Measurements from ENCODE around the gene CELSR1.
A peak's percentile ranks its signal among the peaks of the same experiment; 100 is the strongest.

The CELSR1 gene

DNA sequence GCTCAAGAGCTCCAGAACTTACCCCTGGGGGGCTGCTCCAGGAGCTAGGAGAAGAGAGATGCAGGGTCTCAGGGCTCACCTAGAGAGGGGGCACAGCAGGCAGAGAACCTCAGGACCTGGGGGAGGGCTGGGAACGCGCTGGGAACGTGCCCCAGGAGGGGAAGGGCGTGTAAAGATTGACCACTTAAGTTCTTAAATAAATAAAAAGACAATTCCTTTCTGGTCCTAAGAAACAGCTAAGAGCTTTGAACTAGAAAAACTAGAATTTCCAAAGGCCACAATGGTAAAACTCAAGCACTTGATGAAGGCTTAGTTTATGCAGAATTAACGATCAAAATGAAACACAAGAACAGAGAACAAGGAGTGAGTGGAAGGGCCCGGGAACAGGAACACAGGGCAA is 89.1 kb downstream of the CELSR1 start:
- no peak for DNase-seq (ENCODE audit: low read depth in 2 of 2)

DNA sequence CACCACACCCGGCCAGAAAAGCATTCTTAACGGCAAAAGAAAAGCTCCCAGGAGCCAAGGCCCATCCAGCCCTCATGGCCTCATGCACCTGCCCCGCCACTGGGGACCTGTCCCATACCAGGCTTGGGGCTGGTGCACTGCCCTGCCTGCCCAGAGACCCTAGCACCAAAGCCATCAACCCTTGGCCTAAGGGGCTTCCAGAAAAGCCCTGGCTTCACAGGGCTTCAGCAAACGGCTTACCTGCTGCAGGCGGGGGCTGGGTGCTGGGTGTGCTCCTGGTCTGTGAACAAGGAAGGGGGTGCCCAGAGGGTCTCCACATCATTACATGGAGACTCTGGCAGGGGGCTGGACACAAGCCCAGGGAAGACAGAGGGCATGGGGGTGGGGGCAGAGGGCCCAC is 89.5 kb downstream of the CELSR1 start:
- DNase-seq (ENCODE audit: low read depth in 2 of 2) = no peak

DNA sequence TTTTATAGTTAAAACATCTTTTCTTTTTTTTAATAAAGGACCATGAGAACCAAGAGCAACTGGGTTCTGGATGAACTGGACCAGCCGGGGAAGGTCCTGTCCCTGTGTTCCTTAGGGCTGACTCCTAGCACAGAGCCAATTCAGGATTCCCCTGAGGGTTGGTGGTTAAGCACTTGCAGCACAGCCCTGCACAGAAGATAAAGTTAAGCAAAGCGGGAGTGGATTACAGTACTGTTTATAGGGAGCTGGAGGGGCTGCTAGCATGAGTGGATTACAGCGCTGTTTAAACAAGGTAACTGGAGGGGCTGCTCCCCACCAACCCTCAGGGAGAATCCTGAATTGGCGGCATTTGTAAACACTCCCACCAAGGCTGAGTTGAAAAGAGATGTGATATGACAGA is 90.6 kb downstream of the CELSR1 start:
- no peak for DNase-seq (ENCODE audit: low read depth in 2 of 2)

DNA sequence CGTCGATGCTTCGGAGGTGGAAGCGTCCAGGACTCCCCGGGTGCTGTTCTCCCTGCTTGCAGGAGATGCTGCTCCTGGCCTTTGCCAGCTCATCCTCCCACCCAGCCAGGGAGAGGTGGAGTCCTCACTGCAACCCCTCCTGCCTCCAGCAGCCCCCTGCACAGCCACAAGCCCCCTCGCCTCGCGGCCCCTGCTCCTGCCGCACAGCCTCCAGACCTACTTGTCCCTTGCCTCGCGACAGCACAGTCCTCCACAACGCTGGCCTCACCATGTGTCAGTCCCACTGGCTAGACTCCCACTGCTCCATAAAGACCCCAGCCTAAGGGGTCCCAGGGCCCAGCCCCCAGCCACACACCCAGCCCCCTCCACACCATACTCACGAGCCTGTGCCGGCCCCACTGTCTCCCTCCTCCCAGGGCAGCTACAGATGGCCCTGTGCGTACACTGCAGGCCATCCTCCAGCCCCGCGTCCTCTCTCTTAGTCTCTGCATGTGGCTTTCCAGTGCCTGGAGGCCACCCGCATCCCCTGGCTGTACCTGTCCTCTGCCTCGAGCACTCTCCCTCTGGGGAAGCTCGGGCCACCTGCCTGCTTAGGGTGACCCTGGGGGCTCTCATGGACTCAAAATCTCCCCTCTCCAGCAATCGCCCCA is 91.5 kb downstream of the CELSR1 start:
- DNase-seq (ENCODE audit: low read depth in 2 of 2) = no peak

DNA sequence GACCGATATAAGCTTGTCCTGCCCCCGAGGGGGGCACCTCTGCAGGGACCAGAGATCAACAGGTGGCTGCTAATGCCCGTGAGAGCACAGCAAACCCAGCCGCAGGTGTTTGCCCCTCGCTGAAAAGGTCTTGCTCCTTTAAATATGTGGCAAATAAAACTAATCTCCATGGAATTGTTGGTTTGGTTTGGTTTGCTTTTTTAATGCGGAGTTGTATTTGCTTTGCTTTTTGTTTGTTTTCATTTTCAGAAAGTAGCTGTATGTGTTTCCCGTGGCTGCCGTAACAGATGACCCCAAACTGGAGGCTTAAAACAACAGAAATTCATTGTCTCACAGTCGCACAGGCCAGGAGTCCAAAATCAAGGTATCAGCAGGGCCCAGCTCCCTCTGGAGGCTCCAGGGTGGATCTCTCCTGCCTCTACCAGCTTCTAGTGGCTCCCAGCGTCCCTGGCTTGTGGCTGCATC is 93.0 kb downstream of the CELSR1 start:
- DNase-seq (ENCODE audit: low read depth in 2 of 2) = no peak

DNA sequence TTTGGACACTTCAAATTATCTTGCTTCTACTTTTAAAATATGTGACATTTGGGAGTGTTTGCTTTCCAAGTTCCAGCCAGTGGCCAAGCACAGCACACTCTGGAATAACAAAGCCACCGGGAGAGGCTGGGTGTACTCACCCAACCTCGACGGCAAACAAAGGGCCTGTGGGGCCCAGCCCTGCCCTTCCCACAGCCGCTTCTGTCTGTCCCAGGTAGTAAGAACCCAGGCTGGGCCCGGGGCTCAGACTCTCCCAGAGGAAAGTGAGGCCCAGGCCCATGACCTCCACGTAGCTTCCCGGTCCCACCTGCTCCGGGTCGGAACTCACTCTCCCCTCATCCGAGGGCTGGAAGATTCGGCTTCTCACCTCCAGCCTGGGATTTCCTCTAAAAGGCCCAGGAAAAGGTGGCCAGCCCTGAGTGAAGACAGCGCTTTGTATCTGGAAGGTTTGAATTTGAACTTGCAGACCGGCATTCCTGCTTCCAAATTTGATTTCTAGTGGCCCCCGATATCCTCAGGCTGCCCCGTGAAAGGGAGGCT is 93.5 kb downstream of the CELSR1 start:
- DNase-seq (ENCODE audit: low read depth in 2 of 2) = no peak

DNA sequence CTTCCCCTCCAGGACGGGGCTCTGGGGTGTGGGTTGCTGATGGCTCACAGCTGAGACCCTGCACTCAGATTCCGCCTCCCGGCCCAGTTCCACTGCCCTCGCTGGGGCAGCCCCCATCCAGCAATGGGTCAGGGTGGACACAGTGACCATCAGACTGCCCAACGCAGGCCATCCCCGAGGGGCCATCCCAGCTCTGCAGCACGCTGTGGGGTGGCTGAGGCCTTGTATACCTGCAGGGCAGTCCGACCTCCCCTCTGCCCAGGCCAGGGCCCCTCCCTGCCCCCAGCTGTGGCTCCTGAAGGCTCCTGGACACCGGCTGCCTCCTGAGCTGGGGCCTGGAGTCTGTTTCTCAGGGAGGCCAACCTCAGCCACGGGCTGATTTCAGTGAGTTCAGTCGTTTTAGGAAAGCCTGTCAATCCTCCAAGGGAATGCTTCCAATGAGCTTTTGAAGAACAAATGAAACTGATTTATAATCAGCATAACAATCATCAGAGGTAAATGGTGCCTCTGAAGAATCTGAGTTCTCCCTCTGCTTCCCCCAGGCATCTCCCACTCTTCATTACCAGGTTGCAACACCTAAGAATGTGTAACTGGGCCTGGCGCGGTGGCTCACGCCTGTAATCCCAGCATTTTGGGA is 95.1 kb downstream of the CELSR1 start:
- no peak for DNase-seq (ENCODE audit: low read depth in 2 of 2)

DNA sequence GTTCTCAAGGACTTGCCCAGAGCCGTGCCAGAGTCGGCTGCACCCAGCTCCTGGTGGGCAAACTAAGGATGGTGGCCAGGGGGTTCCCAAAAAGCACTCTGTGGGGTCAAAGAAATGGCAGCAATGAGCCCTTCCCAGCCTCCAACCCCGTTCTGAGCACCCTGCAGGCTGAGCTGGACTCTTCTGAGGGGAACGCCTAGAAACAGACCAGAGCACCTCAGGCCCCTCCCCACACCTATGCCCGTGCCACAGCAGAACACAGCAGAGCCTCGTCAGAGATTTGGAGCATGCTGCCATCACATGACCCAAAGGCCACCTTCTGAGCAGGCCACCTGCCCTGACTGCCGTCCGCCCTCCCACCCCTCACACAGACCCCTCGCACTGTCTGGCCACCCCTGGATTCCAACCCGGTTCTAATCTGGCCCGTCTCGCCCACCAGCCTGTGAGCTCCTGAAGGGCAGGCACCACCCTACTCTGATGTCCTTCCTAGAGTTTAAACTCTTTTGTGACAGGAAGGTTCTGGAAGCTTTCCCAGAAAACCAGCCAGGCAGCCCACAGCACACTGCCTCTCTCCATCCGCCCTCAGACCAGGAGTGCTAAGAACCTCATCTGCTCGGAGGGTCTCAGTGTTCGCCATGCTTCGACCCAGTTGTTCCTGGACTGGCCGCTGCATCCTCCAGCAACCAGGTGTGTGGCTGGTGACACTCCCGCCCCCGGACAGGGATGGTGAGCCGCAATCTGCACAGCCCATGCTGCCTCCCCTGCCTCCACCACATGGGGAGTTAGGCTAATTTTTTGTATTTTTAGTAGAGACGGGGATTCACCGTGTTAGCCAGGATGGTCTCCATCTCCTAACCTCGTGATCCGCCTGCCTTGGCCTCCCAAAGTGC is 97.6 kb downstream of the CELSR1 start:
- no peak for DNase-seq (ENCODE audit: low read depth in 2 of 2)

DNA sequence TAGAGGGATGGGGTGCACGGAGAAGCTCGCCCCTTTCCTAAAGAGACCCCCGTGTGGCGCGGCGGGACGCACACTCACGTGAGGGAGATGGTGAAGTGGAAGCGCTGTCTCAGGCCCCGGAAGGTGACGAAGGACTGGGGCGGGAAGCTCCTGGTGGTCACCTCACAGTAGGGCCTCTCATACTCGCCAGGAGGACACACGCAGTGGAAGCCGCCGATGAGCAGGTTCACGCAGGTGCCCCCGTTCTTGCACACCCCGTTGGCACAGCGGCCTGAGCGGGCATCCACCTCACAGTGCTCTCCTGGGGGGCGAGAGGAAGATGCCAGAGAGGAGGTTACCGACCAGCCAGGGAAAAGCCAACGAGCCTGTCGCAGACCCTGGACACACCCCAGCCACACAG is 98.3 kb downstream of the CELSR1 start:
- no peak for DNase-seq (ENCODE audit: low read depth in 2 of 2)

DNA sequence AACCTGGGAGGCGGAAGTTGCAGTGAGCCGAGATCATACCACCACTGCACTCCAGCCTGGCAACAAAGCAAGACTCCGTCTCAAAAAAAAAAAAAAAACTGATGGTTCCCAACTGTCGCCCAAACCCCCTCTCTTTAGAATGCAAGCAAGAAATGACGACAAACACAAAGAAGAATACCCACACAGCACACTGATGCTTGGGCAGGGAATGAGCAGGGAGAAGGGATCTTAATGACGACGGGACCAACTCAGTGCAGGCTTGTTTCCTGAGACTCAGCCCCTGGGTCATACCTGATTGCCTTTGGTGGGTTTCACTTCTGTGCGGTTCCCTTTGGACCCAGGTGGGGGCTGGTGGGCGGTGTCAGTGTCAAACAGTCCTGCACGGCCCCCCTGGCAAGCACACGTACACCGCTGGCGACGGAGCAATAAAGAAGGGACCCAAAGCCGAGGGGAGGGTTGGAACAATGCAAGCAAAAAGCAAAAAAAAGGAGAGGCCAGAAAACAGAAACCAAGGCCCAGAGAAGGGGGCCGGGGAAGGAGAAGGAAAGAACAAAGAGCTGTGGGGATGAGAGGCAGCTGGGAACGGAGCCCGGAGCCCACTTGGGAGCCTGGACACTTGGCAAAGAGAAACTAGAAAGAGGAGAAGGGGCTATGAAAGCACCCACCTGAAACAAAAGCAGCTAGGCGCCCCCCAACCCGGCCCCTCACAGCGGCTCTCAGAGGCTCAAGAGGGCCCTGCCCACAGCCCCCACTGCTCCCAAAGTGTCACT is 99.6 kb downstream of the CELSR1 start:
- no peak for DNase-seq (ENCODE audit: low read depth in 2 of 2)

DNA sequence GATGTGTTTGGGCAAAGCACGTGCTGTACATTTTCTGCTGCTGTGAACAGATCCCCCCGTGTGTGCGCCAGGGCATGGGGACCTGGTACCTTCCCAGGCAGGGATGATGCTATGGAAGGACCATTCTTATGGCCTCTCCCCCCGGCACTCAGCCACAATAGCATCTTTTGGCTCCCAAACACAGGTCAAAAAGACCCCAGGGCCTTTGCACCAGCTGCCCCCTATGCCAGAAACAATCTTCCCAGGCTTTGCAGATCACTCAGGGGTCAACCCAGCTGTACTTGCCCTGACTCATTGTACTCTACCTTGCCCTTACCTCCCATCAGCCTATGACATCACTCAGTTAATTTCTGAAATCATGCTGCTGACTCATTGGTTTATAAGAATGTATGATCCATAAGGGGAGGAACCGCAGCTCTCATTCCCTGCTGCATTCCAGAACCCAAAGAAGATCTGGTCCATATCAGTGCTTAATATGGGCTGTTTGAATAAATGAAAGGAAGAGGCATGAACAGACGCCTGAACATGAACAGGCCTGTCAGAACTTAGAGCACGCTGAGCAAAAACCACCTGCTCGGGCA is 100.7 kb downstream of the CELSR1 start:
- peak in 1 of 2 experiments; percentile 6 for DNase-seq (ENCODE audit: low read depth in 2 of 2)

DNA sequence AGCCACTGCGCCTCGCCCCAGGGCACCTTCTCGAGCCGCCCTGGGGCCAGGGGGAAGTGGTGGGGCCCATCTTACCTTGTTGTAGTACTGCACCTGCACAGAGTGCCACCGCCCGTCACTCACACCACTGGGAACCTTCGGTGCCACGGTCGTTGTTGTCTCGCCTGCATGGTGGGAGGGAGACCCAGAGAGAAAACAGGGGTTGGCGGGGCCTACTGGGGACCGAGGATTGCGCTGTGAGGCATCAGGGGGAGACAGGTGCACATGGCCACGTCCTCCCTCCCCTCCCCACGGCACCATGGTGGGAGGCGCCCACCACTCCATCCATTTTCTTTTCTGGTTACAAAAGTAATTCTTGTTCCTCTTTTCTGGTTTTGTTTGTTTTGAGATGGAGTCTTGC is 104.1 kb downstream of the CELSR1 start:
- no peak for DNase-seq (ENCODE audit: low read depth in 2 of 2)

DNA sequence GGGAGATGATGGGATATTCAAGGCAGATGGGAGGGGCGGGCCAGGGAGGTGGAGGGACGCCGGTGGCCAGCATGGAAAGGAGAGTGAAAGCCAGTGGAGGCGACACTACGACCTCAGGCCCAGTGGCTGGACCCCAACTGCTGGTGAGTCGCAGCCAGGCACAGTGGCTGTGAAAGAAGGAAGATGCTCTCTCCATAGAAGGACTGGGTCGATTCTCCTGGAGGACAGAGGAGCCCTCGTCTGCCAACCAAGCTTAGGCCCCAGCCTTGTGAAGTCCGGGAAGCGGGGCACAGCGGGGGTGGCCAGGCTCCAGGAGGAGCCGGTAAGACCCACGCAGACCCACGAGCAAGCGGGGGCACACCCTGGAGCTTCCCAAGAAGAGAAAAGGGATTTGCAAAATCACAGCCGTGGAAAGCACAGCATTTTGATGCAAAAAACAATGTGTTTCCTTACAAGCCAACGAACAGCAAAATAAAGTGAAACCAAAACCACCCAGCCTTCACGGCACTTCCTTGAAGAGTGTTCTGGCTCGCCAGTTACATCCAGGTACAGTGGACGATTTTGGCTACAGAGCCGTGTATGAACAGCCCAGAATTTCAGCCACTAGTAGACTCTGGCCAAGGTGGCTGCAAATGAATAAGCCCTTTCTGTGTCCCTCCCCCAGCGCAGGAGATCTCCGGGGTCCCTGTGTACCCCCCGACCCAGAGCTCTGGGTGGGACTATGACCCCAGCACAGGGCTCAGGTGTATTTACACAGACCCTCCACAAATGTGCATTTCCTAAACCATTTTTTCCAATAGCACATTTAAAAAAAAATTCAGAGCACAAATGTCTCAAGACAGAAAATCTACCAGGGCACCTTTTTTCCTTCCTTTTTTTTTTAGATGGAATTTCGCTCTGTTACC is 105.0 kb downstream of the CELSR1 start:
- DNase-seq (ENCODE audit: low read depth in 2 of 2) = no peak

DNA sequence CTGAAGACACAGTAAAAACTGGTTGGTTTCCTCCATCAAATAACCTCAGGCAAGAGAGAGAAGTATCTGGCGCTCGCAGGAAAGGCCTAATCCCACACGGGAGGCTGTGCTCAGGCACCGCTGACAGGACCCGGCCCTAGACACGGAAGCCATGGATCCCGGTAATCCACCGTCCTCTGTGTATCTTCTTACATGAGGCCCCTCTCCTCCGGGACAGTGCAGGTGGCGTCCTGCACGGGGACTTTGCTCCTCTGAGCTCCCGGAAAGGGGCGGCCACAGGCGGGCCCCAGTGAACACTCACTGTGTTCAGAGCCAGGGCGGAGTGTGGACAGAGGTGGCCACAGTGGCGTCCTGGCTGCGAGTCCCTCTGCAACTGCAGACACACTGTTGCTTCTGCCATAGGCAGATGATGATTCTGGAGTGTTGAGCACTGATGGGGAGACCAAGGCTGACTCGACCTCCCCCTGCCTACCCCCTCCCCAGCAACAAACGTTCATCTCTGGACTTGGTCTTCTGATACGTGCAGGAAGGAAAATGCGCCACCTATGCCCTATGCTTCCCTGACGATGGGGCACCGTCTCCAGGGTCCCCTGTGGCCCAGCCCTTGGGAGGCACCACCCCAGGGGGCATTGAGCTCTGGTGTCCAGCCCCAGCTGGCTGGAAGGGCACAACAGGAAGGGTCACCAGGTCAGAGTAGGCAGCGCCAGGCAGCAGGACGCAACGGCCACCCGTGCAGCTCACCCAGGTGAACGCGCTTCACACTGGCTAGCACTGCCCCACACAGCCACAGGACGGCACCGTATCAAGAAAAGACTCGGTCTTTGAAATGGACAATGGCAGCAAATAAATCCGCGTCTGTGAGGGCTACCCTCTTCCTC is 106.2 kb downstream of the CELSR1 start:
- no peak for DNase-seq (ENCODE audit: low read depth in 2 of 2)

DNA sequence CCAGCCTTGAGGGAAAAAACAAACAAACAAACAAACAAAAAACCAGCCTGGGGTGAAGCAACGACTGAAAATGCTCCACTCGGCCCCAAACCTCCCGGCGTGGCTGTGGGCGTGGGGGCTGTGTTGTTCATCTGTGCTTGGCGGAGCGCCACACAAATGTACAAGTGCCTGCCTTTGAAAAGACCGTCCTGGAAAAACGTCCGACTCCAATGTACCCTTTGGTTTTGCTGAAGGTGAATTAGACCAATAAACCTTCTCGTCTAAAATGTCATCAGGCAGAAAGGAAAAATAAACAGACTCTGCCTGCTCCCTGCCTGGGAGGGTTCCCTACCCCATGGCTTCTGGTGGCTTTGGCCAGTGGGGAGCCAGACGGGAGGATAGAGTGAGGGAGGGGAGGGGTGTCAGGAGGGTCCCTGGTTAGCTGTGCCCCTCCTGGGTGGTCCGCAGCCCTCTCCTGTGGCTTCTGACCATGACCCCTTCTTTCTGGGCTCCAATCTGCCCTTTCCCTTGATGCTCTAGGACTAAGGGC is 108.0 kb downstream of the CELSR1 start:
- DNase-seq (ENCODE audit: low read depth in 2 of 2) = no peak

DNA sequence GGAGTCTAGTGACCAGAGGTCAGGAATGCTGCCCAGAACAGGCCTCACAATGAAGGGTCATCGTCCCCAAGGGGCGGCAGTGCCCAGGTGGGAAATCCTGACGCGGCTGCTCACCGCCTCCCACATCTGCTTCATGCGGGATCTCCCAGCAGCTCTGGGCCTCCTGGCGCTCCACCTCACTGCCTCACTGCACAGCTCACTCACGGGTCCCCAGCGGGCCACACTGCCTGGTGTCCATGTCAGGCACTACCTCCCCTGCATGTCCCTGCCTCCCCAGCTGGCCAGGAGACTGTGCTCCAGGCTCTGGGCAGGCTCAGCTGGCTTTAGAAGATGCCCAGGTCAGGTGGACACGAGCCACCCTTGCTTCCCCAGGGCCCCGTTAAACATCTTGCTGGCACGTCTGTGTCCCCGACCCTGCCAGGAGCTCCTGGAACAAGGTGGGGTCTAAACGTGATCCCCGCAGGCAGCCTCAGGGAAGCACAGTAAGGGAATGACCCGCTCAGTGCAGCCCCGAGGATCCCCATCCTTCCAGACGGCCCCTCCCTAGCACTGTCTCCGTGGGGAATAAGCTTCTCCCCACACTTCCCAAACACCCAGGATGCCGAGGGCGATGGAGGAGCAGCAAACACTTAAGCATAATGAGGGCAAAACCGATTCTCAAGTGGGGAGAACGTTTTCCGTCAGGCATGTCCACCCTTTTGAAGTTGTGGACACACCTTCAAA is 108.7 kb downstream of the CELSR1 start:
- no peak for DNase-seq (ENCODE audit: low read depth in 2 of 2)

DNA sequence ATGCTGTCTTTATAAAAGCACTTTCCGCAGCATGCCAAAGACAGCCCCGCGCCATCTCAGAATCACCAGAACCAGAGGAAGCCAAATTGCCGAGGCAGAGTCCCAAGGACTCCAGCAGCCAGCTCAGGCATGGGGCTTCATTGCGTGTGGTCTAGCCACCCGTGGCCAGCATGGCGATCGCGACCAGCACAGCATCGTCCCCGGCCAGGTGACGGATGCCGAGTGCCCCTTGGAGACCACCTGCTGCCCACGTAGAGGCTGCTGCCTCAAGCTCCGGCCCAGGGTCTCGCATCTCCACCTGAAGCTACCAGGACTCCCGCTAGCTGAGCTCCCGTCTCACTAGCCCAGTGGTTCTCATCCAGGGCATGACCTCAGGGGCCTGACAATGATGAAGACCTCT is 109.2 kb downstream of the CELSR1 start:
- DNase-seq (ENCODE audit: low read depth in 2 of 2) = no peak

DNA sequence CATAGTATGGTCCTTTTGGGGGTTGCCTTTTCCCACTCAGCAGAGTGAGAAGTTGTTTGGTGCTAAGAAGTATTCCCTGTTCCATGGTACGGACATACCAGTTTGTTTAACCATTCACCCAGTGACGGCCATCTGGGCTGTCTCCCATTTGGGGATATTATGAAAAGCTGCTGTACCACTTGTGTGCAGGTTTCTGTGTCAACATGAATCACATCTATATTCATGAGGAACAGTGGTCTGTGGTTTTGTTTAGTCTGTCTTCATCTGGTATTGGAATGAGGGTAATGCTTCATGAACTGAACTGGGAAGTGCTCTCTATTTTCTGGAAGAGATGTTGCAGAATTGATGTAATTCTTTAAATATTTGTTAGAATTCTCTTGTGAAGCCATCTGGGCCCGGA is 112.4 kb downstream of the CELSR1 start:
- DNase-seq (ENCODE audit: low read depth in 2 of 2) = peak; percentile 28 to 39
